AG04450 (cell line): ENCODE measurements around the gene TNFRSF6B. TPM values are rescaled to one million over a fixed set of nuclear protein-coding genes. Genes with fewer than 3 reads are reported as not detected.

Experiments
- CTCF ChIA-PET: fragments of 300-600, 350-600 bp; formaldehyde crosslinking; extraction: SDS; loops from one replicate; lab custom pipeline; 2022; ENCODE audit warnings: antibody characterized with exemption, inconsistent platforms; lab: Charles Lee
- POLR2A ChIA-PET: fragments of 350-600 bp; formaldehyde crosslinking; extraction: SDS; loops from one replicate; lab custom pipeline; 2021; ENCODE audit warnings: antibody characterized with exemption, inconsistent platforms; lab: Yijun Ruan, JAX
- DNase-seq: peaks from one replicate; pipeline ENCODE4 v3.0.0-alpha.2; 2011; ENCODE audit warnings: low read depth, low spot score
- H3K27ac ChIP-seq: one replicate; pipeline ENCODE4 v1.5.1; 2012; ENCODE audit warnings: low read depth, low read length, control low read depth
- H3K27me3 ChIP-seq: one replicate; pipeline ENCODE4 v1.6.0; 2012; ENCODE audit warnings: low read length; ENCODE audit not compliant: control insufficient read depth, insufficient read depth
- H3K4me3 ChIP-seq: 2 replicates; pipeline ENCODE4 v1.5.1; 2011; ENCODE audit warnings: mild to moderate bottlenecking, low read depth, low read length, control low read depth
- H3K9me3 ChIP-seq: 2 replicates; pipeline ENCODE4 v1.5.1; 2012; ENCODE audit warnings: low read length; ENCODE audit not compliant: control insufficient read depth, insufficient read depth
- CTCF ChIP-seq: IDR thresholded peaks from 2 replicates; pipeline ENCODE4 v1.5.1; 2011; ENCODE audit warnings: low read depth, low read length, control low read depth, inconsistent platforms
- polyA plus RNA-seq: library from polyadenylated mRNA; depleted of rRNA; stranded (reverse); fragments of >200 nt; gene quantifications from 2 replicates; pipeline ENCODE4 v1.2.3, GENCODE V29; 2011

Gene TNFRSF6B
- polyA plus RNA-seq, 1 experiment: 2.5 TPM

DNA sequence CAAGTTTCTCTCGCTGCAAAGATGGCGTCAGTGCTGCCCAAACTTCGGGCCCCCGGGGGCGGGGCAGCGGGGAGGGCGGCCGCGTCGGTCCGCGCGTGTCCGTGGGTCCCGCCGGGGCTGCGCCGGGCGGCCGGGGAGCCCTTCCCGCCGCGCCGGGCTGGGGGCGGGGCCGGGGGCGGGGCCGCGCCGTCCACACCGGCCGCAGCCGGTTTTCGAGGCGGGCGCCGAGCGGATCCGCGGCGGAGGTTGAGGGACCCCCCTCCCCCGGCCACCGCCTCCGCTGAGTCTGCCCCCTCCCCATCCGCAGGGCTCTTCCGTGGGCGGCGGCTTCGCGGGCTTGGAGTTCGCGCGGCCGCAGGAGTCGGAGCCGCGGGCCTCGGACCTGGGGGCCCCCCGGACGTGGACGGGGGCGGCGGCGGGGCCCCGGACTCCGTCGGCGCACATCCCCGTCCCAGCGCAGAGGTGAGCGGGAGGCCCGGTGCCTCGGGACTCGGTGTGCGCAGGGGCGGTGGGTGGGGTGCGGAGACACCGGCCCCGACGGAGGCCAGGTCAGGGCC, 43.7 kb downstream of the TNFRSF6B start:
- CTCF ChIA-PET: interaction anchor here (1.6 kb wide), 1 partner anchor 36 kb away, joined by 5 read pairs; no protein-coding TSS in a partner anchor
- no peak for DNase-seq
- H3K9me3 ChIP-seq: no peaks in the 10 kb centered on the region; the same call in 1 of the 2 replicates
- POLR2A ChIA-PET: interaction anchor here (0.6 to 1.8 kb wide), 10 partner anchors 32 to 219 kb away, joined by 3 to 16 read pairs (median 4); partner anchors contain the start of genes ARFRP1, TNFRSF6B, TPD52L2 and ZGPAT
- peak overlapping the region; percentile 61 for H3K27ac ChIP-seq
- peak overlapping the region; percentile 74 for H3K4me3 ChIP-seq
- no peak for TF ChIP-seq CTCF
- no peaks in the 10 kb centered on the region for H3K27me3 ChIP-seq

DNA sequence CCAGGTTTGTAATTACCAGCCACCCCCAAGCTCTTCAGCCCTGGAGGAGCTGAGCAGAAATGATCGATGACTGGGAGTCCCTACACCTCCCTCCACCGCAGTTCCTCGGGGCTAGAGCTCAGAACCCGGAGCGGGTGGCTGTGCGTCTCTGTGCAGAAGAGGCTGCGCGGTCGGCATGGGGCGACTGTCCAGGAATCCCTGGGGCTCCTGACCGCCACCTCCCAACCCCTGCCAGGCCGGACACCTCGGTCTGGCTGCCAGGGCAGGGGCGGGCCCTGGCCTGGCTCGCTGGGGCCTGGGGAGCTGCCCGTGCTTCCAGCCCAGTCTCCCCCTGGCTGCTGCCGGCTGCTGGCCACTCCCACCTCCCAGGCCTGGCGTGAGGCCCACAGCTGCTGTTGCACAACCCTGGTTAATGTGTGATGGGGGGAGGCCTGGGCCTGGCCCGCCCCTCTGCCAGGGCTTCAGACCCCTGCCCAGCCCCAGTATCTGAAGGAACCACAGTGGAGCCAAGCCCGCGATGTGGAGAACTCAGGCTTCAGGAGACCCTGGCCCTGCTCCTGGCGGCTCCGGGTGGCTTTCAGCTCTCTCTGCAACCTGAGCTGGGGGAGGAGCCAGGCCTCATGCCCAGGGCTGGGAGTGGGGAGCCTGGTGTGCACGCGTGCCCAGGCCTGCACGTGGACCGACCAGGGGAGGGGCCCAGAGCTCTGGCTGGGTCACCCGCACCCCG, 44.3 kb downstream of the TNFRSF6B start:
- H3K27ac ChIP-seq: peak overlapping the region; percentile 61
- POLR2A ChIA-PET: interaction anchor here (0.6 to 1.8 kb wide), 13 partner anchors 33 to 220 kb away, joined by 3 to 16 read pairs (median 4); partner anchors contain the start of genes ARFRP1, TNFRSF6B, TPD52L2 and ZGPAT
- peak; percentile 33; the same call in 1 of the 2 replicates for TF ChIP-seq CTCF
- CTCF ChIA-PET: interaction anchor here (1.6 to 1.7 kb wide), 2 partner anchors 35 to 203 kb away, joined by 5 to 6 read pairs; partner anchors contain the start of gene PTK6
- H3K9me3 ChIP-seq: no peaks in the 10 kb centered on the region; the same call in 1 of the 2 replicates
- DNase-seq: peak; percentile 63
- H3K4me3 ChIP-seq: peak overlapping the region; percentile 74
- no peaks in the 10 kb centered on the region for H3K27me3 ChIP-seq

- H3K27ac ChIP-seq: peak overlapping the region; percentile 39
- CTCF ChIA-PET: interaction anchor here (1.6 to 1.7 kb wide), 2 partner anchors 34 to 203 kb away, joined by 5 to 6 read pairs; partner anchors contain the start of gene PTK6
- no peaks in the 10 kb centered on the region for H3K27me3 ChIP-seq
- DNase-seq: no peak
- H3K4me3 ChIP-seq: peak overlapping the region; percentile 74
- no peaks in the 10 kb centered on the region; the same call in 1 of the 2 replicates for H3K9me3 ChIP-seq
- POLR2A ChIA-PET: interaction anchor here (0.7 to 1.8 kb wide), 7 partner anchors 34 to 220 kb away, joined by 4 to 16 read pairs (median 5); partner anchors contain the start of genes ARFRP1, TPD52L2 and ZGPAT
- no peak for TF ChIP-seq CTCF
Observed at GRCh38 chr20:63741354-63741675, 44.9 kb downstream of the TNFRSF6B start.

DNA sequence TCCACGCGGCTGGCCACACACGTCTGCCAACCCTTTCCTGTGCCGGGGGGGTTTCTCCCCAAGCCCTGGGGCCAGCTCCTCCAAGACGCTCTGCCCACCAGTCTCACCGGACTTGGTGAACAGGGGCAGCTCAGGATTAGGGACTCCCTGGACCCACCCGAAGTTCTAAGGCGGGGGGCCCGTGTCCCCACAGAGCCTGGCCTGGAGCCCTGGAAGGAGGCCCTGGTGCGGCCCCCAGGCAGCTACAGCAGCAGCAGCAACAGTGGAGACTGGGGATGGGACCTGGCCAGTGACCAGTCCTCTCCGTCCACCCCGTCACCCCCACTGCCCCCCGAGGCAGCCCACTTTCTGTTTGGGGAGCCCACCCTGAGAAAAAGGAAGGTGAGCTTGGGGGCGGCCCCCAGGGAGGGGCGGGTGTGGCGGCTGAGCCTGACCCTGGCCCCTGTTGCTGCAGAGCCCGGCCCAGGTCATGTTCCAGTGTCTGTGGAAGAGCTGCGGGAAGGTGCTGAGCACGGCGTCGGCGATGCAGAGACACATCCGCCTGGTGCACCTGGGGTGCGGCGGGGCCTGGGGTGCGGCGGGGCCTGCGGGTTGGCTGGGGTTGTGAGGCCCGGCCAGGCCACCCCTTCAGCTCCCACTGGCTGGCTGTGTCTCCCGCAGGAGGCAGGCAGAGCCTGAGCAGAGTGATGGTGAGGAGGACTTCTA, 45.4 kb downstream of the TNFRSF6B start:
- ChIA-PET POLR2A (interaction anchor here (0.9 to 1.8 kb wide), 6 partner anchors 33 to 221 kb away, joined by 4 to 16 read pairs (median 6); partner anchors contain the start of genes ARFRP1, TPD52L2 and ZGPAT), CTCF (interaction anchor here (1.6 to 1.7 kb wide), 2 partner anchors 34 to 204 kb away, joined by 5 to 6 read pairs; partner anchors contain the start of gene PTK6)
- Histone ChIP-seq H3K27me3 (no peaks in the 10 kb centered on the region), H3K27ac (peak overlapping the region; percentile 39), H3K9me3 (no peaks in the 10 kb centered on the region; the same call in 1 of the 2 replicates), H3K4me3 (peak overlapping the region; percentile 74)
- no peak for TF ChIP-seq CTCF
- DNase-seq: no peak
